Astrocyte of the hippocampus (primary cell): ENCODE measurements around the gene ARHGEF40.

Source experiments
- DNase-seq: peaks from one replicate; pipeline ENCODE4 v3.0.0; 2011; ENCODE audit warnings: low read depth, low spot score

The ARHGEF40 gene

GRCh38 chr14:21113369-21113768 lies 43.3 kb downstream of the ARHGEF40 start:
- DNase-seq, result no peak

- no peak for DNase-seq
These were observed 48.8 kb downstream of the ARHGEF40 start for GRCh38 chr14:21118933-21119332.

DNA sequence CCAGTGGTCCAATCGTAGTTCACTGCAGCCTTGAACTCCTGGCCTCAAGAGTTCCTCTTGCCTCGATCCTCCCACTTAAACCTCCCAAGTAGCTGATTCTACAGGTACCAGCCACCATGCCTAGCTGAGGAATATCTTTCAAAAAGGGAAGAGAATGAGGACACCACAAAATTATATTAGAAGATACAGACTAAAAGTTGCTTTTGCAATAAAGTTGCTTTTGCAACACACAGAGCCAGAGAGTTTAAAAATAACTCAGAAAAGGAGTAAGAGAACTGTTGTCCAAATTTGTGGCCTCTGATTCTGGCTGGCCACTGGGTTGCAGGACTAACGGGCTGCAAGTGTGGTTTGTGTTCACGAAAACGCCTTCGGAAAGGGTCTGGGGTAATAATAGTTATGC lies 50.6 kb downstream of the ARHGEF40 start:
- DNase-seq, result no peak

DNA sequence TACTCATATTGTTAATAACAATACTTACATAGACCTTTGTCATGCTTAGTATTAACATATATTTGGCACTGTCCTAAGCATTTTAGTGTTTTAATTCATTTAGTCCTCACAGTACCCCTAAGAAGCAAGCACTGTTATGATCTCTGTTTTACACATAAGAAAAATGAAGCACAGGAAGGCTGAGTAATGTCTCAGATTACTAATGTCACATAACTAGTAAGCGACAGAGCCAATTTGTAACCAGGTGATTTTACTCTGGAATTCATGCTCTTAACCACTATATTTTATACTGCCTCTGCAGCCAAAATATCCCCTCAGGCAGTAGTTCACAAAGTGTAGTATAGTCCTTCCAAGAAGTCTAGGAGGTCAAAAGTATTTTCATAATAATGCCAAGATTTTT lies 51.0 kb downstream of the ARHGEF40 start:
- DNase-seq, result no peak

- no peak for DNase-seq
These were observed 53.3 kb downstream of the ARHGEF40 start for GRCh38 chr14:21123429-21123828.

DNA sequence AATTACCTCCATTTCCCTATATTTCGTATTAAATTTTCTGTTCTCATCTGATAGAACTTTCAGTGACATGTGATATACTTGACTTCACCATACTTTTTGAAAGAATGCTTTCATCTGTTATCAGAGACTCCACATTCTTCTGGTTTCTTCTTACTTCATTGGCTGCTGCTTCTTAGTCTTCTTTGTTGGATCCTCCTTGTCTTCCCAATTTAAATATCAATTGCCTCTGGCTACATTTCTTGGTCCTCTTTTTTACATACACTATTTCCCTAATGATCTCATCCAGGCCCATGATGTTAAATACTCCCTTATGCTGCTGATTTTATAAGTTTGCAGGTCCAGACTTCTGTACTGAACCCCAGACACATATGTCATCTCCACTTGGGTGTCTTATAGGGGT lies 63.8 kb downstream of the ARHGEF40 start:
- DNase-seq, result no peak

DNA sequence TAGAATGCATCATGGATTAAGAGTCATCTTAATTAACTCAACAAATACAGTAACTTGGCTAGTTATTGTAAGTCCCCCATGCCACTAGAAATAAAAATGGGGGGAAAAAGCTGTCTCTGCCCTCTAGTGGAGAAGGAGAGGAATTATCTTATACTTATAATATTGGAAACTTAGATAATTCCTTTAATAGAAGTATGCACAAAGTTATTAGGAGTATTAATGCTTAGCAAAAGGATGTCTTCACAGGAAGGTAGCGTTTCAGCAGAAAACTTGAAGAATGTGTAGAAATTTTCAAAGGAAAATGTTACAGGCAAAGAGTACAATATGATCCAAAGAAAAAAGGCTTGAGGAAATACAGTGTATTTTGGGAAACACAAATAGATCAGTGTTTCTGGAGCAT lies 65.9 kb downstream of the ARHGEF40 start:
- DNase-seq, result no peak
